HepG2 (cell line): ENCODE measurements around the gene ZC3H18.

ENCODE experiments used
- CBFB ChIP-seq: sonication (generic); formaldehyde crosslinking; IDR thresholded peaks from 2 replicates; pipeline ENCODE4 v1.4.0; 2020; ENCODE audit warnings: missing genetic modification reagents
- CBX5 ChIP-seq: sonication (generic); formaldehyde crosslinking; IDR thresholded peaks from 2 replicates; pipeline ENCODE4 v1.4.0; 2020; ENCODE audit warnings: missing genetic modification reagents, borderline replicate concordance
- EP300 ChIP-seq, 3 experiments: sonication (generic) in 1 of 3; formaldehyde crosslinking in 1 of 3; IDR thresholded peaks; 2 replicates each; pipeline versions ENCODE4 v1.5.1 to v1.6.1; 2011 to 2020; ENCODE audit warnings: low read depth in 2 of 3, low read length in 2 of 3, borderline replicate concordance in 1 of 3, improper control_type of control experiment in 1 of 3, mild to moderate bottlenecking in 1 of 3, missing genetic modification reagents in 1 of 3, moderate library complexity in 1 of 3
- ETS1 ChIP-seq: sonication (generic); formaldehyde crosslinking; IDR thresholded peaks from 2 replicates; pipeline ENCODE4 v1.4.0; 2020; ENCODE audit warnings: missing genetic modification reagents
- MAZ ChIP-seq, 2 experiments: sonication (generic) in 1 of 2; formaldehyde crosslinking in 1 of 2; IDR thresholded peaks; 2 replicates each; pipeline versions ENCODE4 v1.5.0 to v1.6.1; 2012 to 2020; ENCODE audit warnings: low read depth in 2 of 2, mild to moderate bottlenecking in 2 of 2, borderline replicate concordance in 1 of 2, improper control_type of control experiment in 1 of 2, low read length in 1 of 2, missing genetic modification reagents in 1 of 2, moderate library complexity in 1 of 2
- MXI1 ChIP-seq: IDR thresholded peaks from 3 replicates; pipeline ENCODE4 v1.6.1; 2012; ENCODE audit warnings: low read depth, low read length, inconsistent platforms, borderline replicate concordance
- PAXIP1 ChIP-seq: sonication (generic); formaldehyde crosslinking; conservative IDR thresholded peaks from 2 replicates; pipeline ENCODE4 v1.4.0; 2020; ENCODE audit warnings: mild to moderate bottlenecking, missing genetic modification reagents, moderate library complexity
- RAD21 ChIP-seq: fragments of 450-650 bp; formaldehyde crosslinking; IDR thresholded peaks from 2 replicates; pipeline ENCODE4 v1.5.0; 2020; ENCODE audit warnings: mild to moderate bottlenecking
- RFX1 ChIP-seq: fragments of 450-650 bp; IDR thresholded peaks from 2 replicates; pipeline ENCODE4 v1.6.1; 2017
- TF ChIP-seq, protein P1 (sequence below): sonication (generic); formaldehyde crosslinking; IDR thresholded peaks from 2 replicates; pipeline ENCODE4 v1.5.0; 2020; ENCODE audit warnings: mild to moderate bottlenecking, missing genetic modification reagents, moderate library complexity

- TF ChIP-seq MAZ (IDR thresholded peaks at IDR 0.05; ENCODE audit: borderline replicate concordance, low read depth, low read length) (no peak), MAZ (CRISPR knock-in tag; IDR thresholded peaks at IDR 0.05; ENCODE audit: low read depth) (no peak), RFX1 (no peak), MXI1 (no peak), CBFB (no peak), RAD21 (no peak), EP300 (IDR thresholded peaks at IDR 0.05; ENCODE audit: low read depth in 2 of 2, low read length in 2 of 2) (no peak), EP300 (CRISPR knock-in tag; IDR thresholded peaks at IDR 0.05; ENCODE audit: borderline replicate concordance) (no peak), PAXIP1 (no peak), ETS1 (CRISPR knock-in tag) (no peak), CBX5 (no peak)
- TF ChIP-seq, protein P1, sequence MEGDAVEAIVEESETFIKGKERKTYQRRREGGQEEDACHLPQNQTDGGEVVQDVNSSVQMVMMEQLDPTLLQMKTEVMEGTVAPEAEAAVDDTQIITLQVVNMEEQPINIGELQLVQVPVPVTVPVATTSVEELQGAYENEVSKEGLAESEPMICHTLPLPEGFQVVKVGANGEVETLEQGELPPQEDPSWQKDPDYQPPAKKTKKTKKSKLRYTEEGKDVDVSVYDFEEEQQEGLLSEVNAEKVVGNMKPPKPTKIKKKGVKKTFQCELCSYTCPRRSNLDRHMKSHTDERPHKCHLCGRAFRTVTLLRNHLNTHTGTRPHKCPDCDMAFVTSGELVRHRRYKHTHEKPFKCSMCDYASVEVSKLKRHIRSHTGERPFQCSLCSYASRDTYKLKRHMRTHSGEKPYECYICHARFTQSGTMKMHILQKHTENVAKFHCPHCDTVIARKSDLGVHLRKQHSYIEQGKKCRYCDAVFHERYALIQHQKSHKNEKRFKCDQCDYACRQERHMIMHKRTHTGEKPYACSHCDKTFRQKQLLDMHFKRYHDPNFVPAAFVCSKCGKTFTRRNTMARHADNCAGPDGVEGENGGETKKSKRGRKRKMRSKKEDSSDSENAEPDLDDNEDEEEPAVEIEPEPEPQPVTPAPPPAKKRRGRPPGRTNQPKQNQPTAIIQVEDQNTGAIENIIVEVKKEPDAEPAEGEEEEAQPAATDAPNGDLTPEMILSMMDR (CRISPR knock-in tag), result no peak
These were observed 54.9 kb downstream of the ZC3H18 start for GRCh38 chr16:88624977-88625576.
